ENCODE results near the gene MIB1.

DNA sequence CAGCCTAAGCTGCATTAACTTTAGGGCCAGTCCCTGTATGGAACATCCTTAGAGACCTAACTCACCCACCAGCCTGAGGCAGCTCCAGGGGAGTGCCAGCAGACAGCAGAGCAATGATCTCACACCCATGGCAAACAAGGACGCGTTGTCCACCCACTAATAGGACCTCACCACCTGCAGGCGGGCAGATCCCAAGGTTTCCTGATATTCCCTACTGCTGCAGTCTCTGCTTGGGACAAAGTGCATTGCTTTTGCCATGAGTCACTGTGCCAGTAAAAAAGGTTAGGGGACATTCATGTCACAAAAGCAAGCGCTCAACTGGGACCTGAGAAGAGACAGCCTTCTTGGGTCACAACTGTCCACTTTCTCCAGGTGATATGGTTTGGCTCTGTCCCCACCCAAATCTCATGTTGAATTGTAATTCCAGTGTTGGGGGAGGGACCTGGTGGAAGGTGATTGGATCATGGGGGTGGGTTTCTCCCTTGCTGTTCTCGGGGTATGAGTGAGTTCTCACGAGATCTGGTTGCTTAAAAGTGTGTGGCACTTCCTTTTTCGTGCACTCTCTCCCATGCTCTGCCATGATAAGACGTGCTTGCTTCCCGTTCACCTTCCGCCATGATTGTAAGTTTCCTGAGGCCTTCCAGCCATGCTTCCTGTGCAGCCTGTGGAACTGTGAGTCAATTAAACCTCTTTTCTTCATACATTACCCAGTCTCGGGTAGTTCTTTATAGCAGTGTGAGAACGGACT, 160.2 kb downstream of the MIB1 start:
- TF ChIP-seq, protein P1, sequence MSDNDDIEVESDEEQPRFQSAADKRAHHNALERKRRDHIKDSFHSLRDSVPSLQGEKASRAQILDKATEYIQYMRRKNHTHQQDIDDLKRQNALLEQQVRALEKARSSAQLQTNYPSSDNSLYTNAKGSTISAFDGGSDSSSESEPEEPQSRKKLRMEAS (IDR thresholded peaks at IDR 0.05; ENCODE audit: low read depth) = no peak
- no peak for TF ChIP-seq POLR2AphosphoS5 (IDR thresholded peaks at IDR 0.05; ENCODE audit: low read depth, low read length)
- TF ChIP-seq, protein P2, sequence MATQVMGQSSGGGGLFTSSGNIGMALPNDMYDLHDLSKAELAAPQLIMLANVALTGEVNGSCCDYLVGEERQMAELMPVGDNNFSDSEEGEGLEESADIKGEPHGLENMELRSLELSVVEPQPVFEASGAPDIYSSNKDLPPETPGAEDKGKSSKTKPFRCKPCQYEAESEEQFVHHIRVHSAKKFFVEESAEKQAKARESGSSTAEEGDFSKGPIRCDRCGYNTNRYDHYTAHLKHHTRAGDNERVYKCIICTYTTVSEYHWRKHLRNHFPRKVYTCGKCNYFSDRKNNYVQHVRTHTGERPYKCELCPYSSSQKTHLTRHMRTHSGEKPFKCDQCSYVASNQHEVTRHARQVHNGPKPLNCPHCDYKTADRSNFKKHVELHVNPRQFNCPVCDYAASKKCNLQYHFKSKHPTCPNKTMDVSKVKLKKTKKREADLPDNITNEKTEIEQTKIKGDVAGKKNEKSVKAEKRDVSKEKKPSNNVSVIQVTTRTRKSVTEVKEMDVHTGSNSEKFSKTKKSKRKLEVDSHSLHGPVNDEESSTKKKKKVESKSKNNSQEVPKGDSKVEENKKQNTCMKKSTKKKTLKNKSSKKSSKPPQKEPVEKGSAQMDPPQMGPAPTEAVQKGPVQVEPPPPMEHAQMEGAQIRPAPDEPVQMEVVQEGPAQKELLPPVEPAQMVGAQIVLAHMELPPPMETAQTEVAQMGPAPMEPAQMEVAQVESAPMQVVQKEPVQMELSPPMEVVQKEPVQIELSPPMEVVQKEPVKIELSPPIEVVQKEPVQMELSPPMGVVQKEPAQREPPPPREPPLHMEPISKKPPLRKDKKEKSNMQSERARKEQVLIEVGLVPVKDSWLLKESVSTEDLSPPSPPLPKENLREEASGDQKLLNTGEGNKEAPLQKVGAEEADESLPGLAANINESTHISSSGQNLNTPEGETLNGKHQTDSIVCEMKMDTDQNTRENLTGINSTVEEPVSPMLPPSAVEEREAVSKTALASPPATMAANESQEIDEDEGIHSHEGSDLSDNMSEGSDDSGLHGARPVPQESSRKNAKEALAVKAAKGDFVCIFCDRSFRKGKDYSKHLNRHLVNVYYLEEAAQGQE (IDR thresholded peaks at IDR 0.05; ENCODE audit: low read depth, low read length) = no peak
- TF ChIP-seq, protein P3, sequence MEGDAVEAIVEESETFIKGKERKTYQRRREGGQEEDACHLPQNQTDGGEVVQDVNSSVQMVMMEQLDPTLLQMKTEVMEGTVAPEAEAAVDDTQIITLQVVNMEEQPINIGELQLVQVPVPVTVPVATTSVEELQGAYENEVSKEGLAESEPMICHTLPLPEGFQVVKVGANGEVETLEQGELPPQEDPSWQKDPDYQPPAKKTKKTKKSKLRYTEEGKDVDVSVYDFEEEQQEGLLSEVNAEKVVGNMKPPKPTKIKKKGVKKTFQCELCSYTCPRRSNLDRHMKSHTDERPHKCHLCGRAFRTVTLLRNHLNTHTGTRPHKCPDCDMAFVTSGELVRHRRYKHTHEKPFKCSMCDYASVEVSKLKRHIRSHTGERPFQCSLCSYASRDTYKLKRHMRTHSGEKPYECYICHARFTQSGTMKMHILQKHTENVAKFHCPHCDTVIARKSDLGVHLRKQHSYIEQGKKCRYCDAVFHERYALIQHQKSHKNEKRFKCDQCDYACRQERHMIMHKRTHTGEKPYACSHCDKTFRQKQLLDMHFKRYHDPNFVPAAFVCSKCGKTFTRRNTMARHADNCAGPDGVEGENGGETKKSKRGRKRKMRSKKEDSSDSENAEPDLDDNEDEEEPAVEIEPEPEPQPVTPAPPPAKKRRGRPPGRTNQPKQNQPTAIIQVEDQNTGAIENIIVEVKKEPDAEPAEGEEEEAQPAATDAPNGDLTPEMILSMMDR (IDR thresholded peaks at IDR 0.05) = no peak
- no peak for TF ChIP-seq RFX5 (IDR thresholded peaks at IDR 0.05; ENCODE audit: low read length)
- TF ChIP-seq RCOR1 (IDR thresholded peaks at IDR 0.05; ENCODE audit: low read length) = no peak
- TF ChIP-seq, protein P4, sequence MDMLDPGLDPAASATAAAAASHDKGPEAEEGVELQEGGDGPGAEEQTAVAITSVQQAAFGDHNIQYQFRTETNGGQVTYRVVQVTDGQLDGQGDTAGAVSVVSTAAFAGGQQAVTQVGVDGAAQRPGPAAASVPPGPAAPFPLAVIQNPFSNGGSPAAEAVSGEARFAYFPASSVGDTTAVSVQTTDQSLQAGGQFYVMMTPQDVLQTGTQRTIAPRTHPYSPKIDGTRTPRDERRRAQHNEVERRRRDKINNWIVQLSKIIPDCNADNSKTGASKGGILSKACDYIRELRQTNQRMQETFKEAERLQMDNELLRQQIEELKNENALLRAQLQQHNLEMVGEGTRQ (IDR thresholded peaks at IDR 0.05; ENCODE audit: borderline replicate concordance, low read depth, low read length) = no peak
- TF ChIP-seq ELF1 (IDR thresholded peaks at IDR 0.05) = no peak
- no peak for TF ChIP-seq SMC3 (IDR thresholded peaks at IDR 0.05; ENCODE audit: low read depth, low read length)
- TF ChIP-seq, protein P5, sequence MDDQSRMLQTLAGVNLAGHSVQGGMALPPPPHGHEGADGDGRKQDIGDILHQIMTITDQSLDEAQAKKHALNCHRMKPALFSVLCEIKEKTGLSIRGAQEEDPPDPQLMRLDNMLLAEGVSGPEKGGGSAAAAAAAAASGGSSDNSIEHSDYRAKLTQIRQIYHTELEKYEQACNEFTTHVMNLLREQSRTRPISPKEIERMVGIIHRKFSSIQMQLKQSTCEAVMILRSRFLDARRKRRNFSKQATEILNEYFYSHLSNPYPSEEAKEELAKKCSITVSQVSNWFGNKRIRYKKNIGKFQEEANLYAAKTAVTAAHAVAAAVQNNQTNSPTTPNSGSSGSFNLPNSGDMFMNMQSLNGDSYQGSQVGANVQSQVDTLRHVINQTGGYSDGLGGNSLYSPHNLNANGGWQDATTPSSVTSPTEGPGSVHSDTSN (IDR thresholded peaks at IDR 0.05) = no peak
- TF ChIP-seq CHD2 (IDR thresholded peaks at IDR 0.05; ENCODE audit: low read length, partially characterized antibody) = no peak
- no peak for TF ChIP-seq EZH2phosphoT487 (IDR thresholded peaks at IDR 0.05; ENCODE audit: borderline replicate concordance, low read depth)
- no peak for TF ChIP-seq TEAD4 (IDR thresholded peaks at IDR 0.05; ENCODE audit: borderline replicate concordance, insufficient read depth)
